ENCODE results near the gene FCHO2. TPM values are rescaled to one million over a fixed set of nuclear protein-coding genes. Genes with fewer than 3 reads are reported as not detected.

Gene FCHO2
- total RNA-seq, 1 experiment from 2014 or later, result 5.8 TPM

- no peak overlapping the region for H2BK12ac ChIP-seq (ENCODE audit: insufficient read length, low read depth, low read length)
- peaks cover 11% of the 10 kb centered on the region; the same call in 1 of the 2 replicates for H3K27me3 ChIP-seq (ENCODE audit: insufficient read depth, low read length)
- no peak overlapping the region for H3K9ac ChIP-seq (ENCODE audit: extremely low read depth, insufficient read length, low read length)
- H3K23me2 ChIP-seq (ENCODE audit: insufficient read length, low read depth, low read length, poor library complexity, severe bottlenecking), result peaks cover 10% of the 10 kb centered on the region
- H3K4me2 ChIP-seq (ENCODE audit: insufficient read depth, insufficient read length, low read length), result no peak overlapping the region
- H3K4ac ChIP-seq (ENCODE audit: low read depth, low read length), result no peak overlapping the region
- no peak overlapping the region for H4K8ac ChIP-seq (replicated peaks; ENCODE audit: insufficient read length, low read depth, low read length)
- no peak overlapping the region for H2BK5ac ChIP-seq (ENCODE audit: insufficient read length, low read length)
- no peaks in the 10 kb centered on the region for H3K79me2 ChIP-seq (ENCODE audit: insufficient read depth, low read length)
- no peaks in the 10 kb centered on the region for H3K4me1 ChIP-seq (ENCODE audit: insufficient read depth, low read length)
- no peak overlapping the region for H3K18ac ChIP-seq (ENCODE audit: insufficient read length, low read depth, low read length)
- H3K9me3 ChIP-seq (ENCODE audit: control insufficient read depth, low read depth, low read length), result no peaks in the 10 kb centered on the region
- no peak overlapping the region for H4K5ac ChIP-seq (ENCODE audit: insufficient read length, low read depth, low read length)
- H4K20me1 ChIP-seq (ENCODE audit: control insufficient read depth, insufficient read depth, insufficient read length), result no peaks in the 10 kb centered on the region
- Mint-ChIP-seq H3K27ac (no peak overlapping the region), H3K27me3 (ENCODE audit: low read depth) (peaks cover 48% of the 10 kb centered on the region), H3K9me3 (peaks cover 0 to 3% of the 10 kb centered on the region in 2 experiments; a peak in 3 of 5 replicates), H3K4me1 (peaks cover 17% of the 10 kb centered on the region in 2 experiments), H3K4me3 (no peak overlapping the region), H3K36me3 (ENCODE audit: insufficient read depth in 1 of 3, low read depth in 3 of 3) (no peaks in the 10 kb centered on the region; a peak in 1 of 7 replicates)
- H2BK15ac ChIP-seq (ENCODE audit: low read depth, low read length), result no peak overlapping the region
- H3K27ac ChIP-seq (ENCODE audit: insufficient read length, low read depth, low read length), result no peak overlapping the region
- H3K23ac ChIP-seq (ENCODE audit: insufficient read length, low read depth, low read length), result no peak overlapping the region
- H3K14ac ChIP-seq (ENCODE audit: insufficient read depth, low read length), result no peak overlapping the region
- no peak overlapping the region for H3K56ac ChIP-seq (ENCODE audit: insufficient read length, low read depth, low read length)
- H3T11ph ChIP-seq (ENCODE audit: low read length), result no peak overlapping the region
- no peak overlapping the region for H2AK5ac ChIP-seq (ENCODE audit: insufficient read length, low read length)
- no peak for TF ChIP-seq CTCF (conservative IDR thresholded peaks at IDR 0.05)
- no peak overlapping the region for H4K91ac ChIP-seq (ENCODE audit: insufficient read length, low read depth, low read length)
- no CpG with 5 or more reads among the region's 2 CpGs for WGBS (ENCODE audit: extremely low coverage, insufficient read length, low lambda C conversion rate)
- H3K79me1 ChIP-seq (ENCODE audit: insufficient read depth, low read depth, low read length, poor library complexity, severe bottlenecking), result no peaks in the 10 kb centered on the region
- H2AFZ ChIP-seq (ENCODE audit: low read length), result no peak overlapping the region
- H2BK120ac ChIP-seq (ENCODE audit: low read depth, low read length, poor library complexity, severe bottlenecking), result no peak overlapping the region
- no peak for DNase-seq
- H2BK20ac ChIP-seq (ENCODE audit: low read depth, low read length, poor library complexity, severe bottlenecking), result no peak overlapping the region
Observed at GRCh38 chr5:73116506-73116905, 160.7 kb downstream of the FCHO2 start.
